K562 (cell line): ENCODE data around the gene LRRC4C. TPM values are rescaled to one million over a fixed set of nuclear protein-coding genes. Genes with fewer than 3 reads are reported as not detected.

Source experiments
- ATAC-seq: fragments of 200-7000 bp; cut with Tn5 transposase; 3 replicates; pipeline ENCODE4 v1.9.1; 2020; ENCODE audit warnings: moderate library complexity
- BruUV-seq: library from RNA; stranded (reverse); fragments of 400-500 nt; replicated peaks from 2 replicates; lab custom pipeline; 2021; lab: Mats Ljungman, UMichigan
- CTCF ChIA-PET: fragments of 300-600 bp; formaldehyde crosslinking; extraction: SDS; loops from one replicate; lab custom pipeline; 2021; ENCODE audit warnings: low intra/inter-chr PET ratio; lab: Yijun Ruan, JAX
- POLR2A ChIA-PET: fragments of 300-600, 350-650 bp; sonication (Branson Sonifier 250); formaldehyde crosslinking; extraction: SDS; loops from one replicate; lab custom pipeline; 2021; ENCODE audit warnings: antibody characterized with exemption, inconsistent platforms; lab: Yijun Ruan, JAX
- DNase-seq, 4 experiments: peaks; one replicate each; pipeline versions ENCODE4 v3.0.0 to v3.0.0-alpha.2; 2011 to 2018; ENCODE audit warnings: low spot score in 3 of 4, mixed read lengths in 3 of 4; ENCODE audit errors: extremely low read depth in 1 of 4
- FAIRE-seq: peaks from 2 replicates; lab custom pipeline; 2011; peaks lifted over from hg19 to GRCh38; lab: Jason Lieb, UNC
- H2AFZ ChIP-seq: 2 replicates; pipeline ENCODE4 v1.6.0; 2011; ENCODE audit warnings: low read depth, low read length, control low read depth, inconsistent platforms
- H3K27ac ChIP-seq: fragments of 200-600 bp; 3 replicates; pipeline ENCODE4 v1.8.0; 2011; ENCODE audit warnings: low read depth, mild to moderate bottlenecking, control low read depth, inconsistent platforms, low read length, moderate library complexity, mixed read lengths; ENCODE audit errors: extremely low read depth
- H3K27me3 ChIP-seq, 2 experiments: fragments of 300-600 bp in 1 of 2; 2 replicates in 1 of 2; 3 replicates in 1 of 2; pipeline versions ENCODE4 v1.6.0 to v1.8.0; 2011; ENCODE audit warnings: inconsistent platforms in 2 of 2, low read length in 2 of 2, mild to moderate bottlenecking in 1 of 2, mixed read lengths in 1 of 2, moderate library complexity in 1 of 2; ENCODE audit not compliant: control insufficient read depth in 2 of 2, insufficient read depth in 2 of 2
- H3K36me3 ChIP-seq: fragments of 300-600 bp; 3 replicates; pipeline ENCODE4 v1.8.0; 2011; ENCODE audit warnings: mild to moderate bottlenecking, low read length, inconsistent platforms; ENCODE audit not compliant: control insufficient read depth, insufficient read depth
- H3K4me1 ChIP-seq, 2 experiments: fragments of 200-600 bp in 1 of 2; replicated peaks in 1 of 2; 2 replicates in 1 of 2; 3 replicates in 1 of 2; pipeline versions ENCODE4 v1.5.1 to v1.8.0; 2011; ENCODE audit warnings: inconsistent platforms in 2 of 2, low read length in 2 of 2, mild to moderate bottlenecking in 1 of 2, mixed read lengths in 1 of 2, moderate library complexity in 1 of 2; ENCODE audit not compliant: control insufficient read depth in 2 of 2, insufficient read depth in 2 of 2
- H3K4me2 ChIP-seq: 2 replicates; pipeline ENCODE4 v1.6.1; 2011; ENCODE audit warnings: low read length, control low read depth, inconsistent platforms, mixed read lengths; ENCODE audit not compliant: insufficient read depth
- H3K4me3 ChIP-seq: fragments of 200-600 bp; sonication (generic), shearing (Covaris generic); 2 replicates; pipeline ENCODE4 v1.5.1; 2016; ENCODE audit warnings: control low read depth, inconsistent platforms
- H3K79me2 ChIP-seq: fragments of 200-600 bp; 3 replicates; pipeline ENCODE4 v1.8.0; 2011; ENCODE audit warnings: low read length, inconsistent platforms; ENCODE audit not compliant: control insufficient read depth, insufficient read depth
- H3K9ac ChIP-seq, 2 experiments: 2 replicates each; pipeline versions ENCODE4 v1.6.0 to v1.6.1; 2011; ENCODE audit warnings: low read depth in 2 of 2, low read length in 2 of 2, control low read depth in 1 of 2, inconsistent platforms in 1 of 2, mild to moderate bottlenecking in 1 of 2, mixed read lengths in 1 of 2; ENCODE audit not compliant: insufficient read depth in 1 of 2
- H3K9me1 ChIP-seq: one replicate; pipeline ENCODE4 v1.6.0; 2011; ENCODE audit warnings: inconsistent platforms, mild to moderate bottlenecking, low read length, moderate library complexity; ENCODE audit not compliant: control insufficient read depth, insufficient read depth
- H3K9me3 ChIP-seq: replicated peaks from 2 replicates; pipeline ENCODE4 v1.5.1; 2011; ENCODE audit warnings: low read depth, low read length, inconsistent platforms; ENCODE audit not compliant: control insufficient read depth, insufficient read depth
- H4K20me1 ChIP-seq: replicated peaks from 2 replicates; pipeline ENCODE4 v1.6.1; 2011; ENCODE audit warnings: low read length, inconsistent platforms, mixed read lengths; ENCODE audit not compliant: control insufficient read depth, insufficient read depth
- CHAMP1 ChIP-seq: fragments of 450-650 bp; IDR thresholded peaks from 2 replicates; pipeline ENCODE4 v1.6.1; 2016; ENCODE audit warnings: mild to moderate bottlenecking
- DEAF1 ChIP-seq: fragments of 450-650 bp; formaldehyde crosslinking; IDR thresholded peaks from 2 replicates; pipeline ENCODE4 v1.4.0; 2020; ENCODE audit warnings: mild to moderate bottlenecking, moderate library complexity
- EHMT2 ChIP-seq: fragments of 450-650 bp; IDR thresholded peaks from 2 replicates; pipeline ENCODE4 v1.6.1; 2018; ENCODE audit warnings: antibody characterized with exemption
- ELF4 ChIP-seq: fragments of 450-650 bp; formaldehyde crosslinking; IDR thresholded peaks from 2 replicates; pipeline ENCODE4 v1.4.0; 2022; ENCODE audit warnings: missing genetic modification characterization
- HEY1 ChIP-seq: fragments of 250-450 bp; sonication (Bioruptor Pico); IDR thresholded peaks from 2 replicates; pipeline ENCODE4 v1.5.0; 2020; ENCODE audit warnings: mild to moderate bottlenecking, moderate library complexity, borderline replicate concordance
- JUND ChIP-seq, 2 experiments: IDR thresholded peaks; 2 replicates in 1 of 2; 3 replicates in 1 of 2; pipeline ENCODE4 v1.6.1; 2011; ENCODE audit warnings: borderline replicate concordance in 2 of 2, low read depth in 2 of 2, low read length in 2 of 2, improper control_type of control experiment in 1 of 2, missing biosample characterization in 1 of 2, missing genetic modification characterization in 1 of 2, missing genetic modification reagents in 1 of 2
- KHSRP ChIP-seq: fragments of 450-650 bp; IDR thresholded peaks from 2 replicates; pipeline ENCODE4 v1.6.1; 2017
- LEF1 ChIP-seq: fragments of 450-650 bp; IDR thresholded peaks from 2 replicates; pipeline ENCODE4 v1.6.1; 2016; ENCODE audit warnings: mild to moderate bottlenecking
- MAX ChIP-seq: sonication (generic); formaldehyde crosslinking; IDR thresholded peaks from 2 replicates; pipeline ENCODE4 v1.9.0; 2022; ENCODE audit warnings: mild to moderate bottlenecking, missing genetic modification reagents
- PML ChIP-seq: IDR thresholded peaks from 2 replicates; pipeline ENCODE4 v1.6.1; 2012; ENCODE audit warnings: low read length, inconsistent platforms
- SMAD1 ChIP-seq: fragments of 150-350 bp; IDR thresholded peaks from 2 replicates; pipeline ENCODE4 v1.6.1; 2014; ENCODE audit warnings: low read length, low read depth; ENCODE audit not compliant: partially characterized antibody
- SNAPC5 ChIP-seq: fragments of 250-450 bp; sonication (Bioruptor Pico); IDR thresholded peaks from 2 replicates; pipeline ENCODE4 v1.8.0; 2021; ENCODE audit warnings: moderate library complexity, mild to moderate bottlenecking, inconsistent platforms
- ZNF75A ChIP-seq: fragments of 450-650 bp; formaldehyde crosslinking; IDR thresholded peaks from 2 replicates; pipeline ENCODE4 v1.4.0; 2020; ENCODE audit warnings: mild to moderate bottlenecking
- ZZZ3 ChIP-seq: fragments of 450-650 bp; IDR thresholded peaks from 2 replicates; pipeline ENCODE4 v1.6.1; 2016; ENCODE audit warnings: antibody characterized with exemption, mild to moderate bottlenecking, moderate library complexity
- WGBS: fragments of 100-300 bp; shearing (Covaris generic); methylation state at CpG from one replicate; pipeline ENCODE4 v1.1.6; 2016; ENCODE audit warnings: low coverage, mixed read lengths; ENCODE audit not compliant: insufficient coverage; ENCODE audit errors: missing lambda C conversion rate; 5-methylcytosine and 5-hydroxymethylcytosine counted together
- in situ Hi-C: fragments of 300-500 bp; cut with MboI; formaldehyde crosslinking; loops from 4 replicates; pipeline ENCODE4 v1.15.0; 2018; ENCODE audit warnings: inconsistent platforms, mixed read lengths
- intact Hi-C: fragments of 100-400 bp; cut with micrococcal nuclease; formaldehyde crosslinking; loops from 2 replicates; pipeline ENCODE4 v1.14.2; 2022
- polyA plus RNA-seq, 8 experiments: library from polyadenylated mRNA; depleted of rRNA in 4 of 8; stranded (reverse) in 5 of 8; unstranded in 3 of 8; fragments of >200 nt; fragmentation: Nextera tagmentation in 2 of 8; fragmentation: Illumina TruSeq in 1 of 8; extraction: Ambion mirVana in 2 of 8; extraction: Trizol in 1 of 8; gene quantifications; 2 replicates each; pipeline versions ENCODE4 v1.2.1 to v1.2.3, GENCODE V29; 2011 to 2014; ENCODE audit warnings: inconsistent platforms in 1 of 8, missing spikeins in 1 of 8
- total RNA-seq, 7 experiments: library from RNA; depleted of rRNA in 6 of 7; stranded (reverse); fragments of >200 nt in 6 of 7; fragmentation: Illumina TruSeq in 2 of 7; extraction: Trizol in 2 of 7; gene quantifications; 2 replicates each; pipeline versions ENCODE4 v1.2.1 to v1.2.3, GENCODE V29; 2011 to 2021; ENCODE audit warnings: low replicate concordance in 1 of 7

The LRRC4C gene
- total and polyA plus RNA-seq, 9 of the 15 experiments (the other 6 are each of a cell fraction or from before 2014, with no cell fraction given), result not detected

- no peak for TF ChIP-seq SMAD1
- no peak for TF ChIP-seq JUND (IDR thresholded peaks at IDR 0.05; ENCODE audit: borderline replicate concordance, low read depth, low read length)
- TF ChIP-seq JUND (tag; IDR thresholded peaks at IDR 0.05; ENCODE audit: borderline replicate concordance, low read depth, low read length), result no peak
- no peak for TF ChIP-seq ELF4
- no peak for TF ChIP-seq DEAF1 (CRISPR knock-in tag)
- no peak for TF ChIP-seq PML
- TF ChIP-seq, all 486 proteins: peak for 0
Observed at GRCh38 chr11:40100781-40101180, 1358.7 kb downstream of the LRRC4C start (continued).

GRCh38 chr11:40100162-40100553 is 1359.3 kb downstream of the LRRC4C start:
- TF ChIP-seq ZZZ3, result no peak
- TF ChIP-seq EHMT2, result no peak
- TF ChIP-seq HEY1 (CRISPR knock-in tag), result no peak
- TF ChIP-seq SNAPC5 (CRISPR knock-in tag), result no peak
- no peak for TF ChIP-seq KHSRP
- no peak for TF ChIP-seq LEF1
- TF ChIP-seq CHAMP1, result no peak
- TF ChIP-seq ZNF75A (CRISPR knock-in tag), result no peak
- no peak for TF ChIP-seq MAX (CRISPR knock-in tag)
- no peak for ATAC-seq
- BruUV-seq, result no TSS peak
- no peak for DNase-seq
- intact Hi-C loops, result no loop called here
- Histone ChIP-seq H3K4me1 (no peaks in the 10 kb centered on the region), H3K4me2 (no peak overlapping the region), H3K27ac (no peak overlapping the region), H2AFZ (no peak overlapping the region), H3K4me3 (no peak overlapping the region), H3K9me1 (no peaks in the 10 kb centered on the region), H4K20me1 (no peaks in the 10 kb centered on the region), H3K27me3 (no peaks in the 10 kb centered on the region), H3K9me3 (no peaks in the 10 kb centered on the region), H3K36me3 (no peaks in the 10 kb centered on the region), H3K79me2 (no peaks in the 10 kb centered on the region), H3K9ac (no peak overlapping the region)
- WGBS, result 0% methylated on average over 5 of the region's 5 CpGs
- no peak for FAIRE-seq
- ChIA-PET CTCF (no interaction called here), POLR2A (no interaction called here)
- in situ Hi-C loops, result no loop called here
